ENCODE results near the gene PFDN1. TPM values are rescaled to one million over a fixed set of nuclear protein-coding genes. Genes with fewer than 3 reads are reported as not detected.
A peak's percentile ranks its signal among the peaks of the same experiment; 100 is the strongest.

The PFDN1 gene
- total and polyA plus RNA-seq, 10 of the 15 experiments (the other 5 are each of a cell fraction or from before 2014, with no cell fraction given), result 62.9 to 193 (median 102) TPM

DNA sequence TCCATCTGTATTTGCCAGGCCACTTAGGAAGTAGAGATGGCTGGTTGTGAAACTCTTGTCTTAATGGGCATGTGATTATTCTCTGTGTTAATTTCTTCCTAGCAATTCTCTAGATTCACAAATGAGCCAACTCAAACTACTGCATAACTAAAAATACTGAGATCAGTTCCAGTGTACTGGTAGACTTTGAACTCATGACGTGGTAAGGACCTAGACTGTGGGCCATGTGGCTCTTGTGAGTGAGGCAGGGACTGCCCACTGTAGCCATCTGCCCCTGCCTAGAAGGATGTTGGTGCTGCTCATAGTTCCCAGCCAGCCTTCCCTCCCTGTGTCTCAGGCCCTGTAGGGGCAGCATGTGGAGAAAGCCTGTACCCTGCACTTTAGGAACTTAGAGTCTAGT, 80.5 kb downstream of the PFDN1 start:
- CTCF ChIA-PET, result interaction anchor here (0.6 kb wide), 1 partner anchor 51 kb away, joined by 3 read pairs; no protein-coding TSS in a partner anchor
- H3K9ac ChIP-seq (ENCODE audit: control insufficient read depth, insufficient read depth, low read length), result no peak overlapping the region
- intact Hi-C loops (cut with micrococcal nuclease; ENCODE audit: unreplicated experiment), result no loop called here

More for the DNA sequence above, 80.5 kb downstream of the PFDN1 start:
- Histone ChIP-seq H4K20me1 (ENCODE audit: control insufficient read depth, insufficient read depth) (no peaks in the 10 kb centered on the region), H2AFZ (ENCODE audit: control insufficient read depth, low read depth, low read length) (no peak overlapping the region), H3K4me3 (no peak overlapping the region), H3K27me3 (replicated peaks in 1 of 2; ENCODE audit: control insufficient read depth in 2 of 2, insufficient read depth in 2 of 2, low read length in 1 of 2) (no peaks in the 10 kb centered on the region), H3K79me2 (ENCODE audit: control insufficient read depth, insufficient read depth, low read length) (no peaks in the 10 kb centered on the region; the same call in 1 of the 2 replicates), H3K36me3 (ENCODE audit: control insufficient read depth in 2 of 2, insufficient read depth in 2 of 2, low read length in 1 of 2) (no peaks in the 10 kb centered on the region; a peak in 2 of 4 replicates), H3K9me3 (replicated peaks; ENCODE audit: control insufficient read depth, insufficient read depth, low read length) (no peaks in the 10 kb centered on the region), H3K27ac (ENCODE audit: control insufficient read depth, insufficient read depth) (no peak overlapping the region), H3K4me1 (ENCODE audit: control insufficient read depth, insufficient read depth, low read length) (peaks cover 30% of the 10 kb centered on the region), H3K4me2 (ENCODE audit: control insufficient read depth, insufficient read depth) (no peak overlapping the region)
- no peak for TF ChIP-seq ZBTB40 (IDR thresholded peaks at IDR 0.05; ENCODE audit: borderline replicate concordance)
- TF ChIP-seq IKZF1 (conservative IDR thresholded peaks at IDR 0.05), result no peak
- TF ChIP-seq ATF3 (IDR thresholded peaks at IDR 0.05; ENCODE audit: borderline replicate concordance, extremely low read depth, low read depth, low read length), result no peak
- TF ChIP-seq MXI1 (IDR thresholded peaks at IDR 0.05; ENCODE audit: low read depth, low read length), result no peak
- TF ChIP-seq CREM (IDR thresholded peaks at IDR 0.05; ENCODE audit: low read depth), result no peak
- no peak for TF ChIP-seq RAD21 (IDR thresholded peaks at IDR 0.05; ENCODE audit: insufficient read depth, low read depth, low read length)
- TF ChIP-seq TCF7 (IDR thresholded peaks at IDR 0.05; ENCODE audit: borderline replicate concordance), result no peak
- no peak for TF ChIP-seq RCOR1 (conservative IDR thresholded peaks at IDR 0.05; ENCODE audit: low read depth, low read length)
- TF ChIP-seq ASH2L (IDR thresholded peaks at IDR 0.05; ENCODE audit: borderline replicate concordance, low read depth), result no peak
- no peak for TF ChIP-seq CEBPB (IDR thresholded peaks at IDR 0.05; ENCODE audit: borderline replicate concordance in 1 of 2, low read depth in 2 of 2, low read length in 2 of 2)
- no peak for TF ChIP-seq FOS (IDR thresholded peaks at IDR 0.05; ENCODE audit: borderline replicate concordance, extremely low read depth, insufficient read length)
- no peak for TF ChIP-seq POLR2AphosphoS2 (IDR thresholded peaks at IDR 0.05; ENCODE audit: low read depth, low read length)
- TF ChIP-seq KAT2A (conservative IDR thresholded peaks at IDR 0.05; ENCODE audit: control insufficient read depth, low read depth, low read length), result no peak
- RAD21 ChIA-PET (ENCODE audit: unreplicated experiment), result interaction anchor here (0.8 kb wide), 1 partner anchor 17 kb away, joined by 3 read pairs; no protein-coding TSS in a partner anchor
- no TSS peak for BruUV-seq (replicated peaks)
- POLR2A ChIA-PET, result interaction anchor here (0.8 kb wide), 1 partner anchor 120 kb away, joined by 3 read pairs; no protein-coding TSS in a partner anchor
- DNase-seq (ENCODE audit: low read depth, low spot score) (no peak), ATAC-seq (peak; percentile 7; the same call in 2 of the 3 replicates), FAIRE-seq (no peak)
- SMC1A ChIA-PET (ENCODE audit: uncharacterized antibody, unreplicated experiment), result interaction anchor here (0.7 to 2.5 kb wide), 4 partner anchors 11 to 54 kb away, joined by 3 to 13 read pairs (median 8); no protein-coding TSS in a partner anchor
- WGBS (ENCODE audit: insufficient coverage, insufficient replicate concordance, low lambda C conversion rate, missing lambda C conversion rate), result 85% methylated on average over 1 of the region's 1 CpG
- in situ Hi-C loops (cut with MboI), result no loop called here
